NCI-H82 (cell line): ENCODE results near the gene NLRP9.

Experiments used
- DNase-seq: peaks from one replicate; lab custom pipeline; 2025; lab: John Stamatoyannopoulos, UW

Gene NLRP9

DNA sequence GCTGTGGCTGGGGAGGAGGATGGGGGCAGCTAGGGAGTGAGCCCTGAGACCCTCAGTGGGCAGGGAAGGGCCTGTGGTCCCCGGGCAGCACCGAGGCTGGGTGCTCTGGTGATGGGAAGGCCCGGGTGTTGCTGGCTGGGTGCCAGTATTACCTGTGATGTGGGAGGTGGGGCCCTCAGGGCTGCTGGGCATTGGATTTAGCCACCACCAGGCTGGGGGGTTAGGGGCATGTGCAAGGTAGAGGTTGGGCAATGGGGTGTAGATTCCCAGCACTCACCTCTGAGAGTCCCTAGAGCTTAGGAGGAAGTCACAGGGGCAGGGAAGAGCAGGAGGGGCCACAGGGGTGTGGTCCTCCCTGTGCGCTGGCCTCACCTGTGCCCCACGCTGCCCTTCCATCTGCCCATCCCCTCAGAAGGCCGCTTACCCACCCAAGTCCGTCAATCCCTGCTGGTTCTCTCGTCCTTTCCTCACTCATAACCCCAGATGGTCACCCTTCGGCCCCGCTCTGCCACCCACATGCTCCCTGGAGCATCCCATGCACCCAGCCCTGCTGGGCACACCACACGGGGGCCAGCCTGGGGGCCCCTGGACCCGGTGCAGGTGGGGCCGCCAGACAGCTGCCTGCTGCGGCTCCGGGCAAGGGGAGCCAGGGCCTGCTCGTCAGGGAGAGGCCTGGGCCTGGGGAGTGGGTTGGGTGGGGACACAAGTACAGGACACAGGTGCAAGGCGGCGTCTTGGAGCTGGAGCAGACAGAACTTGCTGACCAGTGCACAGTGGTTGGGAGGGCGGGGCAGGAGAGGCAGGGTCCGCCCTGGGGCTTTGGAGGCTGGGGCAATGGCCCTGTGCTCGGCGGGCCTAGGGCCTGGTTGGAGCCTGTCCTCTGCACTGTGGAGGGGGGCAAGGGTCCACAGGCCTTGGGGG is 50.7 kb downstream of the NLRP9 start:
- DNase-seq = no peak

DNA sequence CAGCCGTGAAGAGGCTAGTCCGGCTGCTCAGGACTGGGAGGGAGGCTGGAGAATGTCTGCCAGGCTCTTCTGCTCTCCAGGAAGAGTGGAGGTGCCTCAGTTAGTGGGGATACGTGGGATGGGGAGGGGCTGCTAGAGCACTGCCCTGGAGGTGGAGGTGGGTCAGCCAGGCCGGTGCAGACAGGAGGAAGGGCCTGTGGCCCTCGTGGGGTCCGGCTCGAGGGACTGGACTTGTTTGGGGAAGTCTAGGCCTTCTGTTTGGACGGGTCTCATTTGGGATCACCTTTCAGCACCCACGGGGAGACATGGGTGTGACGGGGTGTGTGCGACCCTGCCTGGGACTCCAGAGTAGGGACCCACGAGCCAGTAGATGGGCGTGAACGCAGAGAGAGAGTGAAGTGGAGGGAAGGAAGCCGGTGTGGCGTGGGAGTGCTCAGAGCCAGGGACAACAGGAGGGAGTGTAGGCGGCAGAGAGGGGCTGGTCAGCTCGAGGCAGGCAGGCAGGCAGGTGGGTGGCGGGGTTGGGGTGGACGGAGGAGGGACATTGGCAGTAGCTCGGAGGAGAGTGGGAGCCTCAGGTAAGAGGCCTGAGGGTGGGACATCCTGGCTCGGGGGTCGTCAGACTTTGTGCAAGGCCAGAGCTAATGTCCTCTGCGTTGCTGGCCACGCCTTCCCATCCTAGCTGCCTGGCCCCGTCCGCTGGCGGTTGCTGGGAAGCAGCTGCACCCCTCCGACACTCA is 51.7 kb downstream of the NLRP9 start:
- no peak for DNase-seq

DNA sequence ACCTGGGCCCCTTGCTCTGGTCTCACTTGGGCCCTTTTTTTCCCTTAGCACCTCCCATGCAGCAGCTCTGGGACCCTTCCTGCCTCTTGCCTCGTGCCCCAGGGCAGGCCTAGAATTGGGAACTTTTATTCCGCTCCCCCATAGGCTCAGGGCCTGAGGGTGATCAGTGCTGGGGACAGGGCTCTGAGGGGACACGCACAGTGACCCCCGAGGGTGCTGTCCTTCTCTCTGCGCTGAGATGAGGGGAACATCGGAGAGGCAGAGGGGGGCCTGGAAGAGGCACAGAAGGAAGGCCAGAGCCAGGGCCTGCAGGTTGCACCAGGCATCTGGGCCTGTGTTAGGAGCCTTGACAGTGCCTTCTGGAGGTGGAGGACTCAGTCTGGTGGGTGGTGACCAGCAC is 52.4 kb downstream of the NLRP9 start:
- no peak for DNase-seq

DNA sequence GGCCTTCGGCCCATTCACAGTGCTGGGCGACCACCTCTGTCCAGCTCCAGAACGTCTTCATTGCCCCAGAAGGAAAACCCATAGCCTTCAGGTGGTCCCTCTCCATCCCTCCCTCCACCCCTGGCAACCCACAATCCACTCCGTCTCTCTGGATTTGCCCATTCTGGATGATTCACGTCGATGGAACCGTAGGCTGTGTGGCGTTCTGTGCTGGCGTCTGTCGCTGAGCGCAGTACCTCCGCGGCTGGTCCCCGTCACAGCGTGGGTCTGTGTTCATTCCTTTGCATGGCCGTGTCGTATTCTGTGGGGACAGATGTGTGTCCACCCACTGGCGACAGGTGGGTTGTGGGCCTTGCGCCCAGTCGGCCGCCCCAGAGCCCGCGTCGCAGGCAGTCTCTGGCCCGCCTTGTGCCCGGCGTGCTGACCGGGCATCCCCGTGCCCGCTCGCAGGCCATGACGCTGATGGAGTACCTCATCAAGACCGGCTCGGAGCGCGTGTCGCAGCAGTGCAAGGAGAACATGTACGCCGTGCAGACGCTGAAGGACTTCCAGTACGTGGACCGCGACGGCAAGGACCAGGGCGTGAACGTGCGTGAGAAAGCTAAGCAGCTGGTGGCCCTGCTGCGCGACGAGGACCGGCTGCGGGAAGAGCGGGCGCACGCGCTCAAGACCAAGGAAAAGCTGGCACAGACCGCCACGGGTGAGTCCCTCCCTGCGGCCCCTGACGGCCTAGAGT is 53.1 kb downstream of the NLRP9 start:
- no peak for DNase-seq

DNA sequence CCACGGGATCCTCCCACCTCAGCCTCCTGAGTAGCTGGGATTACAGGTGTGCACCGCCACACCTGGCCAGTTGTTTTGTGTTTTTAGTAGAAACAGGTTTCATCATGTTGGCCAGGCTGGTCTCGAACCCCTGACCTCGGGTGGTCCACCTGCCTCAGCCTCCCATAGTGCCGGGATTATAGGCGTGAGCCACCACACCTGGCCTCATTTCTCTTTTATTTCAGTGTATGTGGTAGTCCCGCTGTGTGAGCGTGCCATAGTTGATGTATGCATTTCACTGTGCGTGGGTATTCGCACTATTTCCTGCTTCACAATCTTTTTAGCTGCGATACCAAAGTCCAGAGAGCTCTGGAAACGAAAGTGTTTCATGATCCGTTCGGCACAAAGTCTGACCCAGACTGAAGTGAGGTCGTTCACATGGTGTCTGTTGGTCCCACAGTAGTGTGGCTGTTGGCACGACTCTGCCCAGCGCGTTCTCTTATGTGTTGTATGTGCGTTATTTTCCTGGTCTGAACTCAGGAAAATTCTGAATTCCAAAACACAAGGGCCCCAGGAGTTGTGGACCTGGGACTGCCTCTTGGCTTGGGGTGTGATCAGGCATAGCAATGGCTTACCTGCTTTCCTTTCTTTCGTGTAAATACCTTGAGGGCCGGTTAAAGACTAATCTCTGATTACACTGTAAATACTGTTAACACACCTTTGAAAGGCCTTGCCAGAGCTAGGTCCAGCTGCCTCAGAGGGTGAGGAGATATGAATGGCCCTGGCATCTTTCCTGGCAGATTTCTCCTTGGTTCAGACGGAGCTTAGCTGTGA is 54.5 kb downstream of the NLRP9 start:
- no peak for DNase-seq

DNA sequence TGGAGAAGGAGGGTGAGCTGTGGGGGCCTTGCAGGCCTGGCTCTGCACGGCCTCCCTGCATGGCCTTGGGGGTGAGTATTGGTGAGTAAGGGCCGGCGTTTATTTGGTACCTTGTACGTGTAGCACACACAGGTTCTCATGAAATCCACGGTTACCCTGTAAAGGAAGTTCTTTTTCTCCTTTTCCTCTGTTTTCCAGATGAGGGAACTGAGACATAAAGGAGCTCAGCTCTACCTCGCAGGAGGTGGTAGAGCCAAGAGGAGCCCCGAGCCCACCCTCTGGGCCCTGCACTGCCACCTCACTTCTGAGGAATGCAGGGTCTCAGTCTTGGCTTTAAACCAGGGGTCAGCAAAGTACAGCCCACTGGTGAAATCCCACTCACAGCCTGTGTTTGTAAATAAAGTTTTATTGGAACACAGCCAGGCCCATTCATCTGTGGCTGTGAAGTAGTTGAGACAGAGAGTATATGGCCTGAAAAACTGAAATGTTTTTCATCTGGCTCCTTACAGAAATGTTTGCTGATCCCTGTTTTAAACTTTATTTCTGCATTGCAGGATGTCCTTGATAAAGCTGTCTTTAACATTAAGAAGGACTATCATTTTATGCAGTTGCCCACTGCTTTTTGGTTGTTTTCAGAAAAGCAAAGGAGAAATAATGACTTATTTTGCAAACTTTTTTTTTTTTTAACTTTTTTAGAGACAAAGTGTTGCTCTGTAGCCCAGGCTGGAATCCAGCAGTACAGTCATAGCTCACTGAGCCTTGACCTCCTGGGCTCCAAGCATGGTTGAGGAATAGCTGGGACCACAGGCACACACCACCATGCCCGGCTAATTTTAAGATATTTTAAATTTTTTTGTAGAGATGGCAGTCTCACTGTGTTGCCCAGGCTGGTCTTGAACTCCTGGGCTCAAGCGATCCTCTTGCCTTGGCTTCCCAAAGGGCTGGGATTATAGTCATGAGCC is 56.8 kb downstream of the NLRP9 start:
- no peak for DNase-seq

DNA sequence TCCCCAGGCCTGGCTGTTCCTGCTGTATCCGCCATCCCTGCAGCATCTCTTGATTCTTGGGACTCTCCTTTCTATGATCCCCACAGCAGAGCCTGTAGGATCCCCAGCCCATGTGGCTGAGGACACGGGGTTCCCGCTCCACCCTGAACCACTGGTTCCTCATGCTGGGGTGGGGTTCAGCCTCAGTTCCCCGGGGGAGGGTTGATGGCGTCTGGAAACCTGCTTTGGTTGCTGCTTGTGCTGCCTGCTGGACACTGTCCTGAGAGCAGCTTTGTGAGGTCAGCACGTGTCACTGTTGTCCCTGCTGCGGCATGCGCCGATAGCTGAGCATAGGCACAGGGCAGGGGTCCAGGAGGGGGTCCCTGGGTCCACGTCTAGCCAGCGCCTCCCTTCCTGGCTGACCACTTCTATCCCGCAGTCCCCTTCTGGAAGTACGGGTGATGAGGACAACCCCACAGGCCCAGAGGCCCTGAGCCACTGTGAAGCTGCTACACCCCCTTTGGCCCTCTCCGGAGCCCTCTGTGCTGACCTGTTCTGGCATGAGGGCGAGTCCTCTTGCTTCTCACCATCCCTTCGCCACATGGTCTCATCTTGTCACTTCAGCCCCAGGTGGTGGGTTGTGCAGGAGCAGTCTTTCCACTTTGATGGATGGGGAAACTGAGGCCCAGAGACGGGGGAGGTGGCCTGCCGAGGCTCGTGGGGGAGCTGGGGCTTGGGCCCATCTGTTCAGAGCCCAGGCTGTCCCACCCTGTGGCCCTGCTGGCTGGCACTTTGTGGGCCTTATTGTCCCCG is 57.7 kb downstream of the NLRP9 start:
- no peak for DNase-seq

DNA sequence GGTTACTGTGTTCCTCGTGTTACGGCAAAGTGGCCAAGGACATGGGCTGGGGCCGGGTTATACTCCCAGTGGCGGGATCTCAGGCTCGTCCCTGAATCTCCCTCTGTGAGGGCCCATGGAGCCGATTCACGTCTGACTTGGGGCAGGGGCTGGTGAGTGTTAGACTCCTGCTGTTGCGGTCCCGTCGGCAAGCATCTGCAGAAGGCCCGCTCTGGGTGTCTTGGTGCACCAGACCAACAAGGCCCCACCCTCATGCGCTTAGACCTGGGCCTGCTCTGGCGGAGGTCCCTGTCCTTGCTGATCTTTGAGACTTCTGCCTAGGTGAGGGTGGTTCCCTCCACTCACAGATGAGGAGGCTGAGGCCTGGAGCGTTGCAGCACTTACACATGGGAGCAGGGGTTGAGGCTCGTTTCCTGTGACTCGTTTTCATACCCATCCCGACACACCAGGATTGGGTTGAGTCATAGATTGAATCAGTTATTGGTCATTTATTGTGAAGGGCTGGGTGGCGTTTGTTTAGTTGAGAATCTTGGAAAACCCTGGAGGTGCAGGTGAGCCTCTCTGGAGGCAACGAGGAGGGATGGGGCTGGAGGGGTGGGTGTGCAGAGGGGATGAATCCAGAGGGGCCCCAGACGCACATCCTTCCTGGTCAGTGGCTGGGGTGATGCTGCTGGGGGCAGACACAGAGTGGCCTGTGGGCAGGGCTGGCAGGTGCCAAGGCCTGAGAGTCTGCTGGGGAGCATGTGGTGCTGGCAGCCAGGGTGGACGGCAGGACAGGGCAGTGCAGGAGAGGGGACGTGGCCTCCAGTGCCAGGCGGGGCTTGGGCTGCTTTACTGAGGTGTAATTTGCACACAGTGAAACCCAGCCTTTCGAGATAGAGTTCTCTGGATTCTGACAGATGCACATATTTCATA is 58.6 kb downstream of the NLRP9 start:
- DNase-seq = no peak

DNA sequence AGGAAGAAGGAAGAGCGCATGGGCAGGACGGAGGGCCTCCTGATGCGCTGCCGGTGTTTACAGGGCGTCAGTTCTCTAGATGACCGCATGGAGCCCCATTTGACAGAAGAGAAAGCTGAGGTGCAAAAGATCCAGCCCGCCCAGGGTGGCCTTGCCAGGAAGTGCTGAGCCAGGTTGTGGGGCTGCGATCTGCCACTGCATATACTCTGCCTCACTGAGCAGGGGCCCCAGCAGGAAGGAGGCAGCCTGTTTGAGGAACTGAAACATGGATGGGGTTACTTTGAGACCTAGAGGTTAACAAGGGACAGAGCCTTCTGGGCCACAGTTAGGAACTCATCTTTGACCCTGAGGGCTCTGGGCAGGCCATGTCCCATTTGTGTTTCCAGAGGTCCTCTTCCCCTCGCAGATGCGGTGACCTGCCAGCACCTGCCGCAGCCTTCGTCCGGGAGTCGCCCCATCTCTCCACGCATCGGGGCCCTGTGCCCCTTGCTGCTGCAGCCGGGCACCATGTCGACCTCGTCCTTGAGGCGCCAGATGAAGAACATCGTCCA is 60.0 kb downstream of the NLRP9 start:
- no peak for DNase-seq

DNA sequence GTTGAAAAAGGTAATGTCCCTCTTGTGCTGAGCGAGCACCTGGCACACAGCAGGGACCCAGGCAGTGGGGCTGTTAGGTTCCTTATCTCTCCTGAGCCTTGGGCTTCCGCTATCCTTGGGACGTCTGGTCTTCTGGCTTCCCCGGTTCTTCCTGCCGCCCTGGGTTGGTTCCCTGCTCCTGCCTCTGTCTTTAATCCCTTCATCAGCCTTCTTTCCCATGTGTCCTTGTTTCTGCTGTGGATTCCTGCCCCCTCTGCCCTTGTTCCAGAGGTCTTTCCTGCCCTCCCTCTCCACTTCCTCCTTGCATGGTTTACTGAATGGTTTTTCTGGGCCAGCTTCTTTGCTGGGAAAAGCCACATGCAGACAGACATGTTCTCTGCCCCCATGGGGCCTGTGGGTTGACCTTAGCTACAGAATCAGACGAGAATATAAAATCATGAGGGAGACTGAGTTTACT is 60.6 kb downstream of the NLRP9 start:
- no peak for DNase-seq

DNA sequence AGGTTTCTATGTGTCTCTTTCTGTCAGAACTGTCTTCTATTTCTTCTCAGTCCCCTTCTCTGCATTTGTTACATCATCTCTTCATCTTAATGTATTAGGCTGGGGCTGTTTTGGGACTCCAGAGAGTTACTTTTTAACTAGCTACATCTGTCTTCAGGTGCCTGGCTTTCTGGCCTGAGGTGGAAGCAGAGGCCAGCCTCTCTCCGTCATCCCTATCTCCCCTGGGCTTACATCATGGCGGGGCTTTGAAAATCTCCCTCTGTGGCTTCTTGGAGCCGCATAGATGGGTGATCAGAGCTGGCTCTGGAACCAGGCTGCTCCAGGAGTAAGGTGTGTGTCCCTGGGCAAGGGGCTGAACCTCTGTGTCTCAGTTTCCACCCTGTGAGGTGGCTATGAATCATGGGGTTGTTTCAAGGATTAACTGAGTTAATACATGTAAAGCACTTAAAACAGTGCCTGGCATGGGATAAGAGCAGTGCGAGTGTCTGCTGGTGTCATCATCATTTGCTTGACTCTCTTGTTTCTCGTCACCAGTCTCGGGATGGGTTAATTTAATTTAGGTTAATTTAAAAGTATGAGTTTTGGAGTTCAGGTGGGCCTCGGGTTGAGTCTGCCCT is 61.2 kb downstream of the NLRP9 start:
- DNase-seq = no peak

DNA sequence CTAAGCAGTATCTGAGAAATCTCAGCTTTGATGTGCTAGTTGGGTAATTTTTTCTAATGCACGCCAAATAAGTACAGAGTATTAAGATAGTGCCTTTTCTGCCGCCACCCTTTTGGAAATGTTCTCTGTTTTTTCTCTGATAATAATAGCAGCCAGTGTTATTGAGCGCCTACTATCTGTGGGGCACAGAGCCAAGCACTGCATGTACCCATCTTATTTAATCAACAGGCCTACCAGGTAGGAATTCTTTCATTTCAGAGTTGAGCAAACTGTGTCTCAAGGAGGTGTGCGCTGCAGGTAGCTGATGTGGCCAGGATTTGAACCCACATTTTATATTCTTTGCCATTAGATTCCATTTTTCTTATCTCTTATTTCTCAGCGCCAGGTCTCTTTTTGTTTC is 61.8 kb downstream of the NLRP9 start:
- no peak for DNase-seq

DNA sequence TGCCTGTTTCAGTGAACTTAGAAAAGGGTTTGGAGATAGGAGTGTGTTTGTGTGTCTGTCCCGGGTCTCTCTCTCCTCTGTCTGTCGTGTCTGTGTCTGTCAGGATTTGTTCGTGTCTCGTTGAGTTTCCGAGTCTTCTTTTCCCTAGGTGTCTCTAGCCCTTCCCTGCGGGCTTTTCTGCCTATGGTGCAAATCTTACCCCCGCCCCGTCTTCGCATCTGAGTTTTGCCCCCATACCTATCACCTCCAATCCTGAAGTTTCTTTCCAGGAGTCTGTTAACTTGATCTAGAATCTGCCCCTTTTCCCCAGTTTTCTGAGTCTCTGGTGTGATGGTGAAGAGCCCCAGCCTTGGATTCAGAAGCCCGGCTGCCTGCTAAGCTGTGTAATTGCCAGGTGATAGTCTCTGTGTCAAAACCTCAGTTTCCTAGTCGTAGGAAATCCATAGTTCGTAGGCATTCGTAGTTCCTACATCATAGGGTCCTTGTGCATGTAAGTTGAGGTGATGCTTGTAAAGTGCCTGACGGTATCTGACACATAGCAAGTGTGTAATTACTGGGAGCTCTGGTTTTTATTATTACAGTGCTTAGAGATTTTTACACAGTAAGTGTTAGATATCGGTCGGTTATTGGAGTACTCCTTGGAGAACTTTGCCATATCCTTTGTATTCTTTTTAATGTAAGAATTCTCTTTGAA is 62.4 kb downstream of the NLRP9 start:
- DNase-seq = no peak

DNA sequence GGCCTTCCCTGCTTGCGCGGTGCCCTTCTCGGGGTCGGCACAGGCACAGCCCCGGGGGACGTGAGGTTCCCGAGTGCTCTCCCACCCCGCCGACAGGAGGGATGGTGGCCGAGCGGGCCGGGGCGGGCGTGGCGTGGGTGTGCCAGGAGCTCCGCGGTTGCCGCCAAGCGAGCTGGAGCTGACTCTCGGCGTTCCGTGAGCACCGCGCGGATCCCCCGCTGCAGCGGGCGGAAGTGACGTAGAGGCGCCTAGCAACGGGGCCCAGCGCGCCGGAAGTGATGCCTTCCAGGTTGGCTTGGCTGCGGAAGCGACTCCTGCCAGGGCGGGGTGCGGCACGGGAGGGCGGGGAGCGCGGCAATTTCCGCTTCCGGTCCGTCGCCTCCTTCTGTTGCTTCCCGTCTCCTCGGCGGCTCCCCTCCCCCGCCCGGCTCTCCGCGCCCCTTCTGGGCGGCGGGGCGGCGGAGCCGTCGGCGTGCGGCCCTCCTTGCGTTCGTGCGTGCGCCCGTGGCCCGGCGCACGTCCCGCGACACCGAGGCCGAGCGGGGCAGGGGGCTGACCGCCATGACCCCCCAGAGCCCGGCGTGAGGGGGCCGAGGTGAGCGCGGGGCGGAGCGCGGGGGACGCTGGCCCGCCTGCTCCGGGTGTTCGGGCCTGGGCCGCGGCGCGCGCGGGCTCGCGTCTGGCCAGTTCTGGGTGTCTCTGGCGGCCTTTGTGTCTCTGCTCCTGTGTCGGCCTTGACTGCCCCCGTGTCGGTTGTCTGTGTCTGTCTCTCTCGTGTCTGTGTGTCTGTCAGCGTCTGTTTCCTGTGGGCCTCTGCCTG is 63.2 kb downstream of the NLRP9 start, which contains the start of gene EPN1:
Gene EPN1 (plus strand): TSS at position 386 of the 820 bp plus-strand sequence. CDS start 3,402 bp downstream, outside the sequence.
- peak; percentile 98 for DNase-seq

DNA sequence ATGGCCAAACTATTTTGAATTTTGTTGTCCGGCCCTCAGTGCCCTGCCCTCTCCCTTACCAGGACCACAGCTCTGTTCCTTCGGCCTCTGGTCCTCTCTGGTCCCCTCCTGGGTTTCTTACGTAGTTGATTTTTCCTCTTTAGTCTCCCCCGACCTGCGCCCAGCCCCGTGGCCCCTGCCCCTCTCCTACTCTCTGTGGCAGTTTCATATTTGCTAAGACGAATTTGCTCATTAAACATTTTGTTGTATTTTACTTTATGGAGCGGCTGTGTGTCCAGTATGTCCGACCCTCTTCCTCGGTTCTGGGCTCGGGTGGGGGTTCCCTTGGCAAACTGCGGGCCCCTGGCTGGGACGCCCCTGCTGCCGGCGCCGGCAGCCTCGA is 63.8 kb downstream of the NLRP9 start:
- peak; percentile 22 for DNase-seq

DNA sequence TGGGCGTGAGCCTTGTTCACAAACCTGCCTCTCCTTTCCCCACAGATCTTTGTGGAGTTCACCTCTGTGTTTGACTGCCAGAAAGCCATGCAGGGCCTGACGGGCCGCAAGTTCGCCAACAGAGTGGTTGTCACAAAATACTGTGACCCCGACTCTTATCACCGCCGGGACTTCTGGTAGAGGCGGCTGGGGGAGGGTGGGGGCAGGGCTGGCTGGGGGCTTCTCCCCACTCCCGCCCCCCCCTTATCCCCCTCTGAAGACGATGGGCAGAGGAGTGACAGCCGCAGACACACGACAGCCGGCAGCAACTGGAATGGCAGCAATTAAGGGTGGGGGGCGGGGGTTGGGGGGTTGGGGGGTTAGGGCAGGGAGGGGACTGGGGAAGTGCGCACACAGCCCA is 64.3 kb downstream of the NLRP9 start:
- no peak for DNase-seq
